NT2/D1 (cell line): ENCODE results near the gene MBOAT1.

Experiments
- SUZ12 ChIP-seq: IDR thresholded peaks from 2 replicates; pipeline ENCODE4 v1.6.1; 2011; ENCODE audit not compliant: insufficient read length, insufficient read depth; ENCODE audit errors: extremely low read depth
- YY1 ChIP-seq: IDR thresholded peaks from 2 replicates; pipeline ENCODE4 v1.6.1; 2011; ENCODE audit not compliant: insufficient read length, insufficient read depth
- ZNF274 ChIP-seq: IDR thresholded peaks from 2 replicates; pipeline ENCODE4 v1.6.1; 2011; ENCODE audit warnings: mild to moderate bottlenecking, low read depth, low read length

GRCh38 chr6:20212392-20213111, at the start of gene MBOAT1:
- TF ChIP-seq SUZ12 (no peak), YY1 (no peak), ZNF274 (no peak)
